Activated CD8-positive, alpha-beta memory T cell treated with anti-CD3 and anti-CD28 coated beads, Interleukin-2, amount 50 U/mL, for 48 hours (primary cell): ENCODE measurements around the gene GPR37L1.

Experiments
- DNase-seq: peaks from one replicate; pipeline ENCODE4 v3.0.0-alpha.2; 2020

Gene GPR37L1, protein sequence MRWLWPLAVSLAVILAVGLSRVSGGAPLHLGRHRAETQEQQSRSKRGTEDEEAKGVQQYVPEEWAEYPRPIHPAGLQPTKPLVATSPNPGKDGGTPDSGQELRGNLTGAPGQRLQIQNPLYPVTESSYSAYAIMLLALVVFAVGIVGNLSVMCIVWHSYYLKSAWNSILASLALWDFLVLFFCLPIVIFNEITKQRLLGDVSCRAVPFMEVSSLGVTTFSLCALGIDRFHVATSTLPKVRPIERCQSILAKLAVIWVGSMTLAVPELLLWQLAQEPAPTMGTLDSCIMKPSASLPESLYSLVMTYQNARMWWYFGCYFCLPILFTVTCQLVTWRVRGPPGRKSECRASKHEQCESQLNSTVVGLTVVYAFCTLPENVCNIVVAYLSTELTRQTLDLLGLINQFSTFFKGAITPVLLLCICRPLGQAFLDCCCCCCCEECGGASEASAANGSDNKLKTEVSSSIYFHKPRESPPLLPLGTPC

DNA sequence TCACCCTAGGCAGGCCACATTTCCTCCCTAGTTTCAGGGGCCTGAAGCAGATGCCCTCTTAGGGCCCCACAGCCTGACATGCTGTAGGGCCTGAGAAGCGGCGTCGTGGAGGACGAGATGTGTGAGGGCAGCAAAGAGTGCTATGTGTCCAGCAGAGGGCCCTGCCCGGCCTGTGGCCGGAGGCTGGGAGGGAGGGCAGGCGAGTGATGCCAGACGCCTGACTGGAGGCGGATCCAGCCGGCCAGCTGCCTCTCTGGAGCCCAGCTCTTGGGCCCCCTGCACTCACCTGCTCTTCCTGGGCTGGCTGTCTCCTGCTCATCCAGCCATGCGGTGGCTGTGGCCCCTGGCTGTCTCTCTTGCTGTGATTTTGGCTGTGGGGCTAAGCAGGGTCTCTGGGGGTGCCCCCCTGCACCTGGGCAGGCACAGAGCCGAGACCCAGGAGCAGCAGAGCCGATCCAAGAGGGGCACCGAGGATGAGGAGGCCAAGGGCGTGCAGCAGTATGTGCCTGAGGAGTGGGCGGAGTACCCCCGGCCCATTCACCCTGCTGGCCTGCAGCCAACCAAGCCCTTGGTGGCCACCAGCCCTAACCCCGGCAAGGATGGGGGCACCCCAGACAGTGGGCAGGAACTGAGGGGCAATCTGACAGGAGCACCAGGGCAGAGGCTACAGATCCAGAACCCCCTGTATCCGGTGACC lies at the start of gene GPR37L1:
Gene GPR37L1 (plus strand): TSS at position 279 of the 697 bp plus-strand sequence. CDS start 47 bp downstream, at position 326.
- no peak for DNase-seq

DNA sequence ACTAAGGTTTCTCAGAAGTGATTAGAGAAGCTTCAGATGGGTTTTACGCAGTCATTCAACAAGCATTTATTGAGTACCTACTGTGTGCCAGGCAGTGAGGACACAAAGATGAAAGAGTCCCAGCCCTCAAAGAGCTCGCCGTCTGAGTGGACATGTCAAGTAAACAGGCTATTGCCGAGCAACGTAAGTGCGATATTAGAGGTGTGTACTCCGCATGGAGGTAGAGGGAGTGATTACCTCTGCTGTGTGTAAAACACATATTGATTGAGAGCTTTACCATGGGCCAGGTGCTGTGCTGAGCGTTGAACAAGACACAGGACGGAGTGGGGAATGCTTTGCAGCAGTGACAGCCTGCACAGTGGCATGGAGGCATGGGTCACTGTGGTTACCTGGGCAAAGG lies 49.5 kb upstream of the GPR37L1 start:
- no peak for DNase-seq

DNA sequence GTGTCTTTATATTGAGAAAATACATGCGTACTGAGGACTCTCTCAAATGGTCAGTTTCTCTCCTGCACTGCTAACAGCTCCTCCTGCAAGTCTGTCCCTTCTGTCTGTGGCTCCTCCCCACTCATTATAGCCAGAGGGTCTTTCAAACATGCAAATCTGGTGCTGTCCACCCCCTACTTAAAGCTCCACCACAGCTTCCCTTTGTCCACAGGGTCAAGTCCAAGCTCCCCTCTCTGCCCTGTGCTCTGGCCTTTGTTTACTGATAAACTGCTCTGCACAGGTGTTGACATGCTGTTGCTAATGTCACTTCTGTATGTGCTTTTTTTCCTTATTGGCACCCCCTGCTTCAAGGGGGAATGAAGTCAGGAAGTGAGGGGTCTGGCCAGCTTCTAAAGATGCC lies 47.7 kb upstream of the GPR37L1 start:
- DNase-seq = no peak

DNA sequence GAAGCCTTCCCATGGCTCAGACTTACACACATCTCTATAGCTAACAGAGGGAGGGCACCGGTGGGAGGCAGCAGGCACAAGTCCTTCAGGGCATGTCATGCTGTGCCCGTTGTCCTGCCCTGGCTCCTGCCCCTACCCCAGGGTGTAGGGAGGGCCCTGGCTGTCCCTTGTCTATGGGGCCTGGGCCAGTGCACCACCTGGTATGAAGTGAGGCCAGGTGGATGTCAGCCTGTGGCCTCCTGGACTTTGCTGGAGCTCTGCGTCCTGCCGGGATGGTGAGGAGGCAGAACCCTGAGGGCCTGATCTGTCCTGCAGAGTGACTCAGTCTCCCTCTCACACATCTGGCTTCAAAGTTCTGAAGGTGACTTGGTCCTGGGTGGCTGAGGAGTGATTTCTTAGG lies 47.3 kb upstream of the GPR37L1 start:
- no peak for DNase-seq

DNA sequence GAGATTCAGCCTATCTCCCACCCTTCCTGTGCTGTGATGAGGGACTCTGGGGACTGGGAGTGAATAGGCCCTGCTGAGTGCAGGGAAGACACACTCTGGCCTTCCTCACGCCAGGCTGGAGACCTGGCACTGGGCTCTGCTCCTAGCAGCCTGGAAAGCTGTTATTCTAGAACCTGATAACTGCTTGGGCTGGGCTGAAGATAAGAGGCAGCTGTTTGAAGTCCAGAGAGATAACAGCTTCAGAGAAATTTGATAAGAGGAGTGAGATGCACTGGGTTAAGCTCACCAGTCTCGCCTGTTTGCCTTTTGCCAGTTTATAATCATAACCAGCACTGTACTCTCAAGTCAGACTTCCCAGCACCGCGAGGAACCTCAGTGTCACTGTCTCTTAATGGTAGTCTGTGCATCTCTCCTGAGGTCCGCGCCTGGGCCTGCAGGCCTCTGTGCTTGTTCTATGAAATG lies 46.6 kb upstream of the GPR37L1 start:
- DNase-seq = no peak

DNA sequence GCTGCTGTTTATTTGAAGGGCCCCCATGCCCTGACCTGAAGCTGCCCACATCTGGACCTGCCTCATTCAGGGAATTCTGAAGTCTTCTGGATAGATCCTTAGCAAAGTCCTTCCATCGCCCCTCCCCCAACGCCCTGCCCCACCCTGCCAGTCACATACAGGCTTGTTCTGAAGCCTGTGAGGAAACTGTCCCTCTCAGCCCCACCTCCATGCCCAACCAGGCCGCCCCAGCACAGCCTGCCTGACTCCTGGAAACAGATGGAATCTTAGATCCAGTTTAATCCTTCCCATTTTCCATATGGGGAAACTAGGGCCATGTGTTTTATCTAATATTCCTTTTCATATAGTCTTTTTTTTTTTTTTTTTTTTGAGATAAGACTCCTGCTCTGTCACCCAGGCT lies 44.5 kb upstream of the GPR37L1 start:
- DNase-seq = no peak

DNA sequence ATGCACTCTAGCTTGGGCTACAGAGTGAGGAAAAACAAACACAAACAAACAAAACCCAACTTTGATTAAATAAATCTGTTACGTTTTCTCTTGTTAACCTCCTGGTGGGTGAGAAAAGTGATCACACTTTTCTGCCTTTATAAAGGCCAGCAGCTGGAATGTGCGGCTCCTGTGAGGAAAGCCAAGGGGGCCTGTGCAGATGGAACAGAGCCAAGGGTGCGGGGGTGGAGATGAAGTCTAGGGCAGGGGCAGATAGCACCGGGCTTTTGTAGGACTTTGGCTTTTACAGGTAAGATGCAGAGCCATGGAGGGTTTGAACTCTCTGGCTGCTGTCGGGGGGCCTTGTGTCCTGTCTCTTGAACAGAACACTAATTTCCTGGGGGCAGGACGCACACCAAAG lies 40.7 kb upstream of the GPR37L1 start:
- no peak for DNase-seq

DNA sequence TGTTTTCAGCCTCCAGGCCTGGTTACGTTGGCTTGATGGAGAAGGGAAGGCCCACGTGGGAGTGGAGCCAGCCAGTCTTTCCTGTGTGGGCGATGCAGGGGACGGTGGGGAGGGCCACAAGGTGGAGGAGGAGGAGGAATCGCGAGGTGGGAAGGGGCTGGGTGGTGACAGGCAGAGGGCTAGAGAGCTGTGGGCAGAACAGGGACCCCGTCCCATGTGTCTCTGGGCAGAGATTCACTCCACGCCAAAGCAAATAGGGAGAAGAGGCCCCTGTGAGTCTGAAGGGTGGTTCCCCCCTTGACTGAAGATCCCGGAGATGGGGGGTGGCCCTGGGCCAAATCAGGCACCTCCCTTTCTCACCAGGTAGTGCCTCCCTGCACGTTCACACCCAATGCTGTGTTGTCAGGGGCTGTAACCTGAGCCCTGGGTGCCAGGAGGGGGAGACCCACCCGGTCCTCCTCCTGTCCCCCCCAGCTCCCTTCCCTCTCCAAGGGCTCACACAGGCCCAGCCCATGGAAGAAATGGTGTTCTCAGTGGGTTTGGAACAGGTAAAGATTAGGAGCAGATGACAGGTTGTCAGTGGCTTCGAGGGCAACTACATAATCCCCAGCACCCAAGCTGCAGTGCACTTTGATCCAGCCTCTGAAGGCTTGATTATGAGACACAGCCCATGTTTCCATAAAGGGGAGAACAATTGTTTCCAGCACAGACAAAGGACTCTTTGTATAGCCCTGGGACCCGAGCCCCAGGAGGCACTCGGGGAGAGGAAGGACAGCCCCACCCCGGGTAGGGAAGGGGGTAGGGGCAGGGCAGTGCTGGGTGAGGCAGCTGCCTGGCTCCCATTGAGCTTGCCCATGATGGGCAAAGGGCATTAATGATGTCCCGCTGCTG lies 37.7 kb upstream of the GPR37L1 start:
- no peak for DNase-seq

DNA sequence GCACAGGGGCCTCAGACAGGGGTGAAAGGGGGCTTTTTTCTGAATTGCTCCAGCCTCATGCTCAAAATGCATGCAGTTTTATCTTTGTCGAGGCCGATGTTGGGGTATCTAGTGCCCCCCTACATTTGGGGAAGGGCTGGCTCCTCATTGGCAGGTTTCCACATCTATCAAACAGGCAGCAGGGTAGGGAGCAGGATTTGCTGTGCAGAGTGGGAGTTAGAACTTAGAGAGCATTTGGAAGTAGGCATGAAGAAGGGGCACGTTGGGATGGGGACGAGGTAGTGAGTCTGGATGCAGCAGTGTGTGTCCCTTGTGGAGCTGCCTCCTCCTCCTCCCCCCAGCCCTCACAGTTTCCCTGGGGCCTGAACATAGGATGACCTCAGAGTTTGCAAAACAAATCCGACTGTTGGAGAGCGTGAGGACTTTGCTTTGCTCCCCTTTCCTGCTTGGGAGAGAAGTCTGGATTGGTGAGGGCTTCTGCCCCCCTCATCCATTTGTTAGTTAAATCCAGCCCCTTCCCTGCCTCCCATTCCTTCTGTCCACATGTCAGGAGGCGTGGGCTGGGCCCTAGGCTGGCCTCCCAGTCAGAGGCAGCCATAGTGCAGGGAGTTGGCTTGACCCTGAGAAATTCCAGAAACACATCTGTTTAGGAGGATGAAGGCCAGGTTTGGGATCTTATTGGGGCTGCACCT lies 36.9 kb upstream of the GPR37L1 start:
- no peak for DNase-seq

DNA sequence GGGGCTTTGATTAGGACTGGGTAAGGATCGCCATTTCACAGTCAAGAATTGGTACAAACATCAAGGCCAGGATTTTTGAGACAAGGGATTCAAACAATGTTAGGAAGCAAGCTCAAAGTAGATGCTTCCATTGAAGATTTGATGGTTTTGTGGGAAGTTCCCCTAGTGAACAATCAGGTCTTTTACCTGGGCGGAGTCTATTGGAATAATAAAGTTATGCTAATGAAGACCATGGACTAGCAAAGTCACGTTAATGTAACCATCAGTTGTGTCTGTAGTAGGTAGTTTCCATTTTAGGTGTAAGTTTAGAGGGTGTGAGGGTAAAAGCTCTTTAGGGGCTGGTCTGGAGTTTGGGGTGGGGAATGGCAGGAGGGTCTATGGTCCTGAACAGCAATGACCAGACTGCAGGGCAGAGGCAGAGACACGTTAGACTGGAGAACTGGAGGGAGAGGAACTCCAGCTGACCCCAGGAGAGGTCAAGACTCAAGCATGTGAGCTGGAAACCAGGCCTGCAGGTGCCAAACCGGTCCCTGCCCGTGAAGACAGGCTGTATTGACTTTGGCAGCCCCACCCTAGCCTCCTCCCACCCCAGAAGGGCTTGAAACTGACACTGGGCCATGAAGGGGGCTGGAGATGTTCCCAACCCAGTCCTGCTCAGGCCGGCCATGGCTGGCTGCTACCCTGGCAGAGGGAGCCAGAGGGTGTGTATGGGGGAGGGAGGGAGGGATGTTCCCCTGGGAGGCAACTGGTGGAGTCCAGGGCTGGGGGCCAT lies 36.0 kb upstream of the GPR37L1 start:
- DNase-seq = no peak

DNA sequence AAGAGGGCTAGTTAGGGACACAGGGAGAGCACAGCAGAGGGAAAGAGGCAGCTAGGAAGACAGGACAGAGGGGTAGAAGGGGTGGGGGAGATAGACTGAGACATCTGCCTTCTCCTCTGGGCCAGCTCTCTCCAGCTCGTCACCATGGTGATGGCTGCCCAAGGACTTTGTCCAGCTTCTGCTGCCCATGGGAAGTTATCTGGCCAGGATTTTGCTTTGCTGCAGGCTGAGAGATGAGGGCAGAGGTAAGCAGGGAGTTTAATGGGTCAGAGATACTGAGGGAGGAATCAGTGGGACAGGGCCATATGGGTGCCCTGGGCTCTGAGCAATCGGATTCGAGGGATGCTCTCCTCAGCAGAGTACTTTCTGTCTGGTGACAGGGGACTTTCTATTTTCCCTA lies 34.5 kb upstream of the GPR37L1 start:
- DNase-seq = no peak

DNA sequence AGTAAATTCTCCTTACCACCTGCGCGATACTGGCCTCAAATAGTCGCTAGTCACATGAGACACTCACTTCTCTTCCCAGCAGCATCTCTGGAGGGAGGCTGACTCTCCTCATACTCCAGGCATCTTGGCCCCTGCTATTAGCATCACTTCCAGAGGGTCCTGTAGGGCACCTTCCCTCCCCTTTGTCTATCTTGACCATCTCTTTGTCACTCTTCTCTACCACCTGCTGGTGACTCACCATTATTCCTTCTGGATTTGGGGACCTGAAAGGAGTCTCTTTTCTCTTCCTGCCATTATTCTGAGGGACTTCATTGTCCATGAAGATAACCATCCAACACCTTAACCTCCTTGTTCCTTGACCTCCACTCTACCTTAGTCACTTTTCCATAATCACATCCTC lies 31.7 kb upstream of the GPR37L1 start:
- DNase-seq = no peak

DNA sequence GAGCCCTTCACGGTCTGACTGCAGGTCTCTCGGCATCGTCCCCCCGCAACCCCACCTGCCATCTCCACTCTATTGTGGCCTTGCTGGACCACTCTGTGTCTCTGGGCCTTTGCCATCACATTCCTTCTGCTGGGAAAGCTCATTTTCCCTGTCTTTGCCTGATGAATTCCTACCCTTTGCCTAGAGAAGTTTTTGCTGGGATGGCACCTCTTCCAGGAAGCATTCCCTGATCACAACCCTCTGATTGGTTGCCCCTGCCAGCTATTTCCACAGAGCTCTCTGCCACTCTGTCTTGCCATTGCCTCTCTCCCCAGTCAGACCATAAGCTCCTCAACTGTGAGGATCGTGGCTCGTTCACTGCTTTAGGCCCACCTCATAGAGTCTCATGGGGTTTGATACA lies 28.9 kb upstream of the GPR37L1 start:
- no peak for DNase-seq

DNA sequence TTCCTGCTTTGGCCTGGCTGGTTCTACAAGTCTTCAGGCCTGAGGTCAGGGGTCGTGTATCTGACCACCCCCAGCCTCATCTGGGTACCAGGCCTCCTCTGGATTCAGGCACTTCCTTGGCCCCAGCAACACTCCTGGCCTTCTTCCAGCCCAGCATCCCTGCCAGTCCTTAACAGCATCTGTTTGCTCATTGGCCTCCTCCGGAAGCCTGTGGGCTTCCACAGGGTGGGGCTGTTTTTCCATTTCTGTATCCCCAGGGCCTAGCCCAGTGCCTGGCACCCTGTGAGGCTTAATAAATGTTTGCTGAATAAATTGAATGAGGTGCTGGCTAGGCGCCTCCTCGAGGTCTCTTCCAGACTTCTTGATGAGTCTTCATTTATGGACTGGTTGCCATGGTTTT lies 21.5 kb upstream of the GPR37L1 start:
- no peak for DNase-seq

DNA sequence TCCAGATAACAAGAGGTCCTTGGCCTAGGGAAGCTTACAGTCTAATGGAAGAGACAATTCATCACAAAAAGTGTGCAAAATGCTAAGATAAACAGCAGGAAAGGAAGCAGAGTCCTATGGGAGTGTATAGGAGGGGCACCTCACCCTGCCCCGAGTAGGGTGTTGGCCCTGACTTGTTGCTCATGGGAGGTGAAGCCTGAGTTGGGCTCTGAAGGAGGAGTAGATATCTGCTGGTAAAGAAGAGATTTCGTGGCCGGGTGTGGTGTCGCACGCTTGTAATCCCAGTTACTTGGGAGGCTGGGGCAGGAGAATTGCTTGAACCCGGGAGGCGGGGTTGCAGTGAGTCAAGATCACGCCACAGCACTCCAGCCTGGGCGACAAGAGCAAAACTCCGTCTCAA lies 18.6 kb upstream of the GPR37L1 start:
- DNase-seq = no peak

DNA sequence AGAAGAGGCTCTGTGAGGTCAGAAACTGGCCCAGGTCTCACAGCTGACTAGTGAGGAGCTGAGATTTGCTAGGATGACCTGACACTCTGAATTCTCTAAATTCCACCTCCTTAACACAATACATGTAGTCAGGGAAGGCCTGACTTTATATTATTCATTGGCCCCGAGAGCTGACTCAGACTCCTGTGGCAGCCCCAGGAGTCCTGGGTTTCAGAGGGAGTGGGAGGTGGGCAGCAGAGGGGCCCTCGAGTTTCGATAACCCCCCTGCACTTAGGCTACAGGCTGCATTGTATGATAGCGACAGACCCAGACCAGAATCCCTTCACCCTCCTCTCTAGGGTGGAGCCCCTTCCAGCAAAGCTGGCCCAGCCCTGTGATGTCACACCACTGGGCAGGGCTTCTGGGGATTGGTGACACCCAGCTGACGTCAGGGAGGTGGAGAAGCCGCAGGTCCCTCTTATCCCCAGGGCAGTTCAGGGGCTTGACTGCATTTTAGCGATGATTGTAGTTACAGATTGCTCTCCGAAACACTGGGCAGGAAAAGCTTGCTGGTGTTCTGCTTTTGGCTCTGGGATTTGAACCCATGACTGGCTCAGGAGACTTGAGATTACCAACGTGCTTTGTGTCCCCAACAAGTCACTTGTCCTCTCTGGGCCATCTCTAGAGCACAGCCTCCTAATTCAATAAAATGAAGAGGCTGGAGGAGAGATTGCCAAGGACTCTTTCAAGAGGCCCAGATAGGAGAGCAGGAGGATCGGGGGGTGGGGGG lies 17.0 kb upstream of the GPR37L1 start:
- DNase-seq = no peak

DNA sequence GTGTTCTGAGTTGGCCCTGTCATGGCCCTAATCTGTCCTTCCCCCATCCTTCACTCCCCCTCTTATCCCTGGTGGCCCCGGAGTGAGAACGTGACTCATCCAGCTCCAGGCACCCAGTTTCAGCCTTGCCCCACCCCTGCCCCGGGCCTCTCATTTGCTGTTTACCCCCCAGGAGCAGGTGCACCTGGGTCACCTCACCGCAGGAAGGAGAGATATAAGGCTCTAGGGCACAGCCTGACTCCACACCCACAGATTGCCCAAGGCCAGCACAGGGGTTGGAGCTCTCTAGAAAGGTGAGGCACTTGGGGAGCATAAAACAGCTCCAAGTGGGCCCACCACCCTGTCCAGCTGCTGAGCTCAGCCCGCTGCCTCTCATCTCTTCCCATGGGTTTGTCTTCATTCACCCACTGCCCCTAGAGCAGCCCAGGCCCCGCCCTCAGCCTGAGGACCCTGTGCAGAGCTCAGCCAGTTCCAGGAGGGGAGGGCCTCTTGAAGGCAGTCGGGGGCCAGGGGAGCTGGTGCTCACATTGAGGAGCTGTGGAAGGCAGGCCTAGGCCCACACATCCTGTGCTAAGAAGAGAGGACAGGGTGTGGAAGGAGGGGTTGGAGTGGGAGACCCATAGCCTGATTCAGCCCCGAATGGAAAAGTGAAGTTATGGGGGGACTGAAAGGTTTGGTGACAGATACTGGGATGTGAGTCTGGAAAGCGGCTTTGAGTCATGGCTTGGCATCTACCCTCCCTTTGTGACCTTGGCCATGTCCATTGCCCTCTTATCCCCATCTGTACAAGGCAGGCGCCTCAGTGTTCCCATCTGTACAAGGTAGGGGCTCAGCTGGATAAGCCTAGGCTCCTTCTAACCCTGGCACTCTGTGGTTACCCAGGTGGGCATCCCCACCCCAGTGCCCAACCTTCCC lies 16.1 kb upstream of the GPR37L1 start:
- DNase-seq = no peak

DNA sequence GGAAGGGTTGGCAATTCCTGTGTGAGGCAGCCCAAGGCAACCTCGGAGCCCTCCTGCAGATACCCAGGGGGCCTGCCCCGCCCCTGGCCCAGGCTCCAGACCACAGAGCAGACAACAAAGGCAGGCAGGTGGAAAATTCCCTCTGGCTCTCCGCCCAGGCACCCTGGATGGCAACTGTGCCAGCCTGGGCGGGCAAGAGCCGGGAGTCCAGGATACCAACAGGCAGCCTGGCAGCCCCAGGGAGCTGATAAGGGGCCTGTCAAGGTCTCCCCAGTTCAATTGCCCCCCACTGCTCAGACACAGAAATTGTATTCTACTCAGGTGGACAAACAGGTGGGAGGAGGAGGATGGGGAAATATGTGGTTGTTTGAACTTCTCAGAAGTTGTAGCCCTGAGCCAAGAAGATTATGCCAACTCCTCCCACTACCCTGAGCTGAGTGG lies 15.4 kb upstream of the GPR37L1 start:
- no peak for DNase-seq

DNA sequence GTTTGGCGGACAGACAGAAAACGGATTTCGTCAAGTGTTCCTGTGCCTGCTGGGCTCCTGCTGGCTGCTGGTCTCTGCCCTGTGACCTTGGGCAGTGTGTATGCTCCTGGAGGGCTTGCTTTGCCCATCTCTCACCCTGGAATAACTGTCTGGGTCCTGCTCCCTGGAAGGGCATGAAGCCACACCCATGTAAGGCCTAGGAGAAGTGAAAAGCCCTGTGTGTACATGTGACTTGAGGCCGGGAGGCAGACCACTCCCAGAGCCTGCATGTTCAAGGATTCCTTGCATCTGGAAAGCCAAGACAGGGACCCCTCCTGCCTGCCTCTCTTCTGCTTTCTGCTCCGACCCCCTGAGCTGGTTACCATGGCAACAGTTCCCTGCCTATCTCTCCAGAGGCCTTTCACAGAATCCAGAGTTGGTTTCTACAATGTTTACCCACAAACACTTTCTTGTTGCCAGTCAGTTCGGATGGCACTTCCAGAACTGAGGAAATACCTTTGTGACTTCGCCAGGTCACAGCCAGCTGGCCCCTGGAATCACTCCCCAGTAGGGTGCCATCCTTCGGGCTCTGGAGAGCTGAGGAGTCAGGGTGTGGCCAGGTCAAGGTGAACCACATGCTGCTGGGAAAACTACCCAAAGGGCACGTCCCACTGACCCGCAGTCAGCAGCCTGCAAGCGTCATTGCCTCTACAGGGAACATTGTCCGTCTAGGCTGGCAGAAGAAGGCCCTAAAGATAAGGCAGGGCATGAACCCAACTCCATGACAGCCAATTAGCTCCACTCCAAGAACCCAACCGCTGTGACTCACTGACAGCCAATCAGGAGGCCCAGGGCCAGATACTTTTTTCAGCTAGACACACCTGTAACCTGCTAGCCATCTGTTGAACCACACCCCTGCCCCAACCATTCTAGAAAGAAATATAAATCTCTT lies 14.7 kb upstream of the GPR37L1 start:
- no peak for DNase-seq
